Activated naive CD4-positive, alpha-beta T cell treated with anti-CD3 and anti-CD28 coated beads, Interleukin-2, amount 50 U/mL, for 72 hours (primary cell): Measurements from ENCODE around the gene ZIC2. TPM values are rescaled to one million over a fixed set of nuclear protein-coding genes. Genes with fewer than 3 reads are reported as not detected.
A peak's percentile ranks its signal among the peaks of the same experiment; 100 is the strongest.
"Not testable (repeated sequence)": the region's sequence is repeated elsewhere in the genome, so short reads cannot be mapped to it uniquely, and the experiment has no call there.

Experiments
- ATAC-seq, 2 donors: fragments of 150-1000 bp; cut with Tn5 transposase; 2 replicates each; pipeline ENCODE4 v1.10.0; 2021; ENCODE audit warnings: mild to moderate bottlenecking in 2 of 2, moderate library complexity in 2 of 2
- DNase-seq, 2 donors: peaks; one replicate each; pipeline ENCODE4 v3.0.0; 2021 to 2022; ENCODE audit warnings: low spot score in 2 of 2
- H3K27ac Mint-ChIP-seq, 2 donors: one replicate each; pipeline ENCODE4 v1.8.0; 2022; ENCODE audit warnings: mild to moderate bottlenecking in 2 of 2, mixed read lengths in 2 of 2
- H3K36me3 Mint-ChIP-seq, 2 donors: one replicate each; pipeline ENCODE4 v1.8.0; 2022; ENCODE audit warnings: mixed read lengths in 2 of 2
- H3K9me3 Mint-ChIP-seq, 2 donors: one replicate each; pipeline ENCODE4 v1.8.0; 2022; ENCODE audit warnings: mixed read lengths in 2 of 2
- total RNA-seq, 2 donors: library from RNA; stranded (reverse); gene quantifications; one replicate each; pipeline ENCODE4 v1.2.3, GENCODE V29; 2022

The ZIC2 gene
- under 1 TPM in 1 of 2 donors, not detected in 1; 0.10 TPM for total RNA-seq

GRCh38 chr13:99981735-99982035 is at the start of gene ZIC2:
Gene ZIC2, plus strand, starts transcription at chr13:99981784. Its CDS starts 281 bp downstream, at chr13:99982065.
- Mint-ChIP-seq H3K9me3 (peaks cover 0 to 3% of the 10 kb centered on the region in 2 donors), H3K36me3 (peaks cover 6 to 44% of the 10 kb centered on the region in 2 donors), H3K27ac (no peak within 1 kb of the TSS)
- no peak for ATAC-seq
- DNase-seq = peak in 1 of 2 donors; percentile 22

- Mint-ChIP-seq H3K9me3 (no peaks in the 10 kb centered on the region), H3K27ac (no peak overlapping the region), H3K36me3 (no peaks in the 10 kb centered on the region)
- ATAC-seq = no peak
- DNase-seq = no peak
These were observed 48.7 kb upstream of the ZIC2 start for GRCh38 chr13:99932912-99933311.

GRCh38 chr13:99935772-99936171 is 45.8 kb upstream of the ZIC2 start:
- H3K9me3 Mint-ChIP-seq = no peaks in the 10 kb centered on the region
- H3K27ac Mint-ChIP-seq = no peak overlapping the region
- no peak for DNase-seq
- no peak for ATAC-seq
- H3K36me3 Mint-ChIP-seq = no peaks in the 10 kb centered on the region

- Mint-ChIP-seq H3K36me3 (no peaks in the 10 kb centered on the region), H3K9me3 (no peaks in the 10 kb centered on the region), H3K27ac (no peak overlapping the region)
- no peak for DNase-seq
- no peak for ATAC-seq
These were observed 42.9 kb upstream of the ZIC2 start for GRCh38 chr13:99938635-99939034.

- Mint-ChIP-seq H3K27ac (no peak overlapping the region), H3K9me3 (no peaks in the 10 kb centered on the region), H3K36me3 (no peaks in the 10 kb centered on the region)
- ATAC-seq = no peak
- no peak for DNase-seq
These were observed 40.5 kb upstream of the ZIC2 start for GRCh38 chr13:99941086-99941485.

- Mint-ChIP-seq H3K9me3 (no peaks in the 10 kb centered on the region), H3K36me3 (no peaks in the 10 kb centered on the region), H3K27ac (no peak overlapping the region)
- no peak for ATAC-seq
- DNase-seq = no peak
These were observed 39.7 kb upstream of the ZIC2 start for GRCh38 chr13:99941911-99942310.

- H3K36me3 Mint-ChIP-seq = no peaks in the 10 kb centered on the region
- ATAC-seq (no peak), DNase-seq (no peak)
- no peak overlapping the region for H3K27ac Mint-ChIP-seq
- no peaks in the 10 kb centered on the region for H3K9me3 Mint-ChIP-seq
These were observed 37.5 kb upstream of the ZIC2 start for GRCh38 chr13:99944102-99944501.

GRCh38 chr13:99944606-99945005 is 37.0 kb upstream of the ZIC2 start:
- Mint-ChIP-seq H3K27ac (no peak overlapping the region), H3K36me3 (no peaks in the 10 kb centered on the region), H3K9me3 (no peaks in the 10 kb centered on the region)
- ATAC-seq (no peak), DNase-seq (no peak)

GRCh38 chr13:99945515-99945914 is 36.1 kb upstream of the ZIC2 start:
- not testable (repeated sequence) for H3K27ac Mint-ChIP-seq, H3K36me3 Mint-ChIP-seq, DNase-seq, ATAC-seq, H3K9me3 Mint-ChIP-seq

GRCh38 chr13:99947666-99948065 is 33.9 kb upstream of the ZIC2 start:
- H3K36me3 Mint-ChIP-seq = no peaks in the 10 kb centered on the region
- DNase-seq (no peak), ATAC-seq (no peak)
- H3K9me3 Mint-ChIP-seq = no peaks in the 10 kb centered on the region
- no peak overlapping the region for H3K27ac Mint-ChIP-seq

GRCh38 chr13:99948411-99948810 is 33.2 kb upstream of the ZIC2 start:
- DNase-seq = no peak
- no peak overlapping the region for H3K27ac Mint-ChIP-seq
- no peaks in the 10 kb centered on the region for H3K9me3 Mint-ChIP-seq
- no peaks in the 10 kb centered on the region for H3K36me3 Mint-ChIP-seq
- no peak for ATAC-seq

GRCh38 chr13:99948907-99949678 is 32.5 kb upstream of the ZIC2 start:
- no peak for ATAC-seq
- H3K9me3 Mint-ChIP-seq = no peaks in the 10 kb centered on the region
- no peak for DNase-seq
- no peak overlapping the region for H3K27ac Mint-ChIP-seq
- H3K36me3 Mint-ChIP-seq = no peaks in the 10 kb centered on the region

- ATAC-seq (no peak), DNase-seq (no peak)
- Mint-ChIP-seq H3K36me3 (no peaks in the 10 kb centered on the region), H3K9me3 (no peaks in the 10 kb centered on the region), H3K27ac (no peak overlapping the region)
These were observed 31.7 kb upstream of the ZIC2 start for GRCh38 chr13:99949679-99950413.

- not testable (repeated sequence) for H3K36me3 Mint-ChIP-seq, ATAC-seq, H3K27ac Mint-ChIP-seq, H3K9me3 Mint-ChIP-seq, DNase-seq
These were observed 29.9 kb upstream of the ZIC2 start for GRCh38 chr13:99951666-99952065.

- no peak for ATAC-seq
- no peaks in the 10 kb centered on the region for H3K9me3 Mint-ChIP-seq
- H3K27ac Mint-ChIP-seq = no peak overlapping the region
These were observed 28.3 kb upstream of the ZIC2 start for GRCh38 chr13:99953138-99953755.

GRCh38 chr13:99955107-99955746 is 26.4 kb upstream of the ZIC2 start:
- peaks cover 0 to 6% of the 10 kb centered on the region in 2 donors for H3K36me3 Mint-ChIP-seq
- ATAC-seq = no peak
- H3K27ac Mint-ChIP-seq = no peak overlapping the region
- H3K9me3 Mint-ChIP-seq = no peaks in the 10 kb centered on the region
- peak in 1 of 2 donors; percentile 6 for DNase-seq

More at GRCh38 chr13:99953138-99953755, 28.3 kb upstream of the ZIC2 start:
- no peaks in the 10 kb centered on the region for H3K36me3 Mint-ChIP-seq
- DNase-seq = no peak
